Dermis blood vessel endothelial cell (primary cell): ENCODE results near the gene B3GNT9. TPM values are rescaled to one million over a fixed set of nuclear protein-coding genes. Genes with fewer than 3 reads are reported as not detected.
"Not testable (repeated sequence)": the region's sequence is repeated elsewhere in the genome, so short reads cannot be mapped to it uniquely, and the experiment has no call there.

Source experiments
- DNase-seq: peaks from one replicate; pipeline ENCODE4 v3.0.0; 2010
- total RNA-seq: library from RNA; depleted of rRNA; stranded (reverse); fragments of >200 nt; gene quantifications from 2 replicates; pipeline ENCODE4 v1.2.3, GENCODE V29; 2014

B3GNT9 gene
- total RNA-seq, 1 donor from 2014 or later, result 5.3 TPM

- DNase-seq, result no peak
Observed at GRCh38 chr16:67149276-67150046, 1.3 kb downstream of the B3GNT9 start.

DNA sequence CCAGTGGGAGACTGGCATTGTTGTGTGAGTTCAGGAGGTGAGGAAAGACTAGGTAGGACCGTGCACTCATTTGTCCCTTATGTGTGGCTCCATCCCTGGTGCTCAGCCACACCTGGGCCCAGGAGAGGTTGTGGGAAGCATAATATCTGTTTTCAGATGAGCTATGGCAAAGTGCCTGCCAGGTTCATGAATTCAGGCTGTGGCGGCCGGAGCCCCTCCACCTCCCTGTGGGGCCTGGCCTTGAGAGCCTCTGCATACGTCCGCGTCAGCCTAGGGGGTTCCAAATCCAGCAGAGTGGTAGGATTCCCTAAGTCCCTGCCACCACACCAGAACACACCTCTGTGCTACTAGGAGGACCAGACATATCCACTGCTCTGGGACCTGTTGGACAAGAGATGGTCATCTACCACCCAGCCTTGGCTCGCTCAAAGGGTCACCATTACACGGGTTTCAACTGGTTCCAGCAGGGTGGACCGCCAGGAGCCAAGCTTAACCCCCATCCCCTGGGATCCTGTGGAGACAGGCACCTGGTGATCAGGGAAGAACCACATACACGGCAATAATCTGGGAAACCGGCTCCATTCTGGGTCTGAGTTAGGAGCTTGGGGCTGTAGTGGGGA lies 2.0 kb downstream of the B3GNT9 start:
- no peak for DNase-seq

- DNase-seq, result no peak
Observed at GRCh38 chr16:67148221-67148620, 2.6 kb downstream of the B3GNT9 start.

- DNase-seq, result no peak
Observed at GRCh38 chr16:67147437-67148140, 3.2 kb downstream of the B3GNT9 start.

- no peak for DNase-seq
Observed at GRCh38 chr16:67146523-67147357, 4.1 kb downstream of the B3GNT9 start.

DNA sequence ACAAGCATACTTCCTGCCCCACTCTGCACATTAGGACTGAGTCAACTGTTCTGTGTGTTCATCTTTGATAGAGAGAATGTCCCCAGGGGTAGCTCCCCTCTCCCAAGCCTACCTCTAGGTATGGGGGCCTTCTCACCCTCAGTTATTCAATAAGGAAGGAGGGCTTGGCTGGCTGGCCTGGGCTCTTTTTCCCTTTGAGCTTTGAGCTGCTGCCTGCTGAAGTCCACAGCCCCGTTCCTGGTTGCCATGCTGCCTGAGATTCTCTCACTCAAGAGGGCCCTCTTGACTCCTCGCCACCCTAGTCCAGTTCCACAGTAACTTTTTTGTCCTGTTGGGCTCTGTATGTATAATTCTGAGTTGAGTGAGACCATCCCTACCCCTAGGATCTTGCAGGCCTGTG lies 5.1 kb downstream of the B3GNT9 start:
- DNase-seq, result no peak

DNA sequence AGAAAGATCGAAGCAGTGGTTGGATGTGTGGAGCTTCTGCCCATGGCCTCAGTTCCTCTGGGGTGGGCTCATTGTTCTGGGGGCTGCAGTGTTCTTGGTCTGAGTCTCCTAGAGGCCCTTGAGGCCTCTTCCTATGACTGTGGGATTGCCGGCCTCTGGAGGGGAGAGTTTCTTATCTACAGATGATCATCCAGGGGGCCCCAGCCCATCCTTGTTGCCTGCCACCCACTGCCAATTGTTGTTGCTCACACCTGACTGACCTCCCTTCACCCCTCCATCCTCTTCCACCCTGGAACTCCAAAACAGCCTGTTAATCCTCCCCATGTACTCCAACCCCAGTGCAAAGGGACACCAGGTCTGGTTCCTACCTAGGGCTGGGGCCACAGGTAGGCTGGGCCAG lies 5.9 kb downstream of the B3GNT9 start:
- no peak for DNase-seq

- DNase-seq, result no peak
Observed at GRCh38 chr16:67142342-67142741, 8.5 kb downstream of the B3GNT9 start.

DNA sequence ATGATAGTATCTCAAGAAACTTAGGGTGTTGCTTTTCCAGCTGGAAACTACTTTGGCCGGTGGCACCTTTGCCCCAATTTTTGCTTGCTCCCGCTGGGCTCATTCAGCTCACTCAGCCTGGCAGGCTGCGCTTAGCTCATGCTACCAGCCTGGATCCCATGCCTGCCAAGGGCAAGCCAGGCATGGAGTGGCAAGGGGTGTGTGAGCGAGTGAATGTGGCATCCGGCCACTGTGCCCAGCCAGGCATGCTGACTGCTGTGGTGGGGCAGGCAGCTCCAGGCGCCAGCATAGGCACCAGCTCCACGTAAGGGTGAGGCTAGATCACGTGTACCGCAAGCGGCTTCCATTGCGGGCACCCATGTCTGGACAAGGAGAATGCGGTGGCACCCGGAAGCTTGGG lies 9.4 kb downstream of the B3GNT9 start:
- no peak for DNase-seq

DNA sequence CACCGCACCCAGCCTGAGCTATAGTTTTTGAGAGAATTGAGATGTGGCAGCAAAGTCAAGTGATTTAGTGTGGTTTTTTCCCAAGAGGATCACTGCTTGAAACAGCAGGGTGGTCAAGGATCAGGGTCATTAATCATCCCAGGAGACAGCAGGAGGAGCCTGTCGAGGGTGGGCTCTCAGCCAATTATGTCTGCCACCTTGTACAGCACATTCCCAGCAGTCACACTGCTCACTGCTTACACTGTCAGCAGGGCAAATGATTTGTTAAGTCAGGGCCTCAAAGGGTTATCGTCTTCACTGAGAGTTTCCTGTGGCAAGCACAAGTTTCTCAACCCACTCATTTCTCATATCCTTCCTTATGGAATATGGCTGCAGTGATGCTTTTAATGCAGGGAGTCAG lies 13.2 kb downstream of the B3GNT9 start:
- peak; percentile 76 for DNase-seq

DNA sequence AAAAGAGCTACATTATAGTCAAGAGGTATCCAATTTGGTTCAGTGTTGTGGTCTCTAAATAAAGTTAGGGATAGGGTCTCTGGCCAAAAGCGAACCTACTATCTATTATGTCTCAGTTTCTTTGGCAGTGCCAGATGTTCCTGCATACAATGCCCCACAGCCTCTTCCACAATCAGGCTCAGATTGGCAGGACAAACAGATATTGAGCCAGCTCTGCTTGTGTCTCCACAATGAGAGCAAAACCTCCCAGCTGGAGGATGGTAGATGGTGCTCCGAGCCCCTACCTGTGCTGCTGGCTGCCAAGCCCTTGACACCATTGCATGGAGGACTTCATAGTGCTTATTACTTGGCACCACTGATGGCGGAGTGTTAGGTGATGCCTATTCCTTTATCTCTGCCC lies 21.4 kb downstream of the B3GNT9 start:
- DNase-seq, result no peak

DNA sequence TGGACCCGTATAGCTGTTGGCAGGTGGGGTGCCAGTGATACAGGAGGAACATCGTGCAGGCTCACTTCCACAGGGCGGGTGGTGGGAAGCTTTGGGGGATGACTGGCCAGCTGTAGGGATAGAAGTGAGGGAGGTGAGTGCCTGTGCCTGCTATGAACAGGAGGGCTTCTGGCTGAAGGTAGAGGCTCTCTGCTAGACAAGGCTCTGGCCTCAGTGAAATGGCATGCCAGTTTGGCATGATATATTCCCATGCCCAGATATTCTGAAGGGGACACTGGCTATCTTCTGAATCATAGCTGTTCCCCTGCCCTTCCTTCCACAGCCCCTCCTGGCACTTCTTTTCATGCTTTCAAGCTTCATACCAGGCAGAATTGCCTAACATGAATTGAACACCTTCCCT lies 21.9 kb downstream of the B3GNT9 start:
- DNase-seq, result no peak

- DNase-seq, result no peak
Observed at GRCh38 chr16:67128417-67128816, 22.4 kb downstream of the B3GNT9 start.

- not testable (repeated sequence) for DNase-seq
Observed at GRCh38 chr16:67122799-67123198, 28.0 kb downstream of the B3GNT9 start.

- DNase-seq, result no peak
Observed at GRCh38 chr16:67120025-67120424, 30.8 kb downstream of the B3GNT9 start.

- DNase-seq, result no peak
Observed at GRCh38 chr16:67117716-67118115, 33.1 kb downstream of the B3GNT9 start.

DNA sequence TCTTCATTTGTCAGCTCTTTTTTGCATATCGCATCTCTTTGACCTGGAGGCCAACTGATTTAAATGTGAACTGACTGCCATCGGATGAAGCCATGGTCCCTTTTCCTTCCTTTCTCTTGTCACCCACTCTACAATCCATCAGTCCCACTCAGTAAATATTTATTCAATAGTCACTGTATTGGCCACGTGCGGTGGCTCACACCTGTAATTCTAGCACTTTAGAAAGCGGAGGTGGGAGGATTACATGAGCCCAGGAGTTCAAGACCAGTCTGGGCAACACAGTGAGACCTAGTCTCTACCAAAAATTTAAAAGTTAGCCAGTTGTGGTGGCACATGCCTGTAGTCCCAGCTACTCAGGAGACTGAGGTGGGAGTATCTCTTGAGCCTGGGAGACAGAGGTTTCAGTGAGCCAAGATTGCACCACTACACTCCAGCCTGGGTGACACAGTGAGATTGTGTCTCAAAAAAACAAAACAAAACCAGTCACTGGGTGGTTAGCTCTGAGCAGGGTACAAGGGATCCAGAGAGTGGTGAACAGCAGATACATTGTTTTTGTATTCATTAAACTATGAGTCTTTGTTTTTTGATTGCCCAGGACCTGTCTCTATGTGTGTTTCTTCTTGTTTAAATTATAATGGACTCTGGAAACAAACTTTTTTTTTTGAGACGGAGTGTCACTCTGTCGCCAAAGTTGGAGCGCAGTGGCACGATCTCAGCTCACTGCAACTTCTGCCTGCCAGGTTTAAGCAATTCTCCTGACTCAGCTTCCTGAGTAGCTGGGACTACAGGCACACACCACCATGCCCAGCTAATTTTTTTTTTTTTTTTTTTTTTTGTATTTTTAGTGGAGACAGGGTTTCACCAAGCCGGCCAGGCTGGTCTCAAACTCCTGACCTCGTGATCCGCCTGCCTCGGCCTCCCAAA lies 34.1 kb downstream of the B3GNT9 start:
- DNase-seq, result peak; percentile 36

DNA sequence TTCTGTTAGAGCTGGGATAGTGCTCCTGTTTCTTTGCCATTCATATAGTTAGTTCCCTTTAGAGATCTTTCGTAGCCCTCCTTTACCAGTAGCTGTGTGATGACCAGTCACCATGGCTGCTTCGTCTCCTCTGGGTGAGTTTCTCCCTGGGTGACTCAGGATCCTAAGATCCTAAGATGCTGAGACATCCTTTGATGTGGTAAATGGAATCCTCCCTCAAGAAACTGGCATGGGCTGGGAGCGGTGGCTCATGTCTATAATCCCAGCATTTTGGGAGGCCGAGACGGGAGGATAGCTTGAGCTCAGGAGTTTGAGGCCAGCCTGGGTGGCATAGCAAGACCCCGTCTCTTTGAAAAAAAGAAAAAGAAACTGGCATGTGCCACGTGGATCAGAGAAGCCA lies 35.2 kb downstream of the B3GNT9 start:
- no peak for DNase-seq

GRCh38 chr16:67114793-67115192 lies 36.0 kb downstream of the B3GNT9 start:
- DNase-seq, result no peak

- DNase-seq, result peak; percentile 45
Observed at GRCh38 chr16:67112591-67113399, 38.0 kb downstream of the B3GNT9 start.

- DNase-seq, result no peak
Observed at GRCh38 chr16:67111951-67112444, 38.8 kb downstream of the B3GNT9 start.
